ENCODE data around the gene GPHB5.

GPHB5 gene

DNA sequence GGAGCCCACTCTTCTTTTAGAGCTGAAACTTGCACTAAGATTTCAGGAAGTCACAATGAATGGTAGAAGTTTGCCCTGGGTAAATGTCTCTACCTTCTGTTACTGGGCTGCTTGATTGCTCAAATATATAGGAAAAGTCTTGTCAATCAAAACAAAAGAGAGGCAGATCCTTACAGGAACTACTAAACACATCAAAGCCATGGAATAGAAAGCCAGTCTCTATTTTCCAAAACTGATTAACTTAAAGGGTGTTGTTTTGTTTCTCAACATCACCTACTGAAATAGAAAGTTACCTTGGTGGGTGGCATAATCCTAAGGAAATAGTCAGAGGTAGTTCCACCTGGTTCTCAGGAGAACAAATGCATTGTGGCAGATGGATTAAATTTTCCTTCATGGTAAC is at the start of gene GPHB5:
TSS of gene GPHB5 (minus strand) at position 101 of the 400 bp plus-strand sequence. CDS start 1,086 bp downstream, outside the sequence.
- DNase-seq (ENCODE audit: low read depth) = no peak
- no peak within 1 kb of the TSS for H3K4me3 ChIP-seq (ENCODE audit: low read depth, low read length)
- TF ChIP-seq, protein P1, sequence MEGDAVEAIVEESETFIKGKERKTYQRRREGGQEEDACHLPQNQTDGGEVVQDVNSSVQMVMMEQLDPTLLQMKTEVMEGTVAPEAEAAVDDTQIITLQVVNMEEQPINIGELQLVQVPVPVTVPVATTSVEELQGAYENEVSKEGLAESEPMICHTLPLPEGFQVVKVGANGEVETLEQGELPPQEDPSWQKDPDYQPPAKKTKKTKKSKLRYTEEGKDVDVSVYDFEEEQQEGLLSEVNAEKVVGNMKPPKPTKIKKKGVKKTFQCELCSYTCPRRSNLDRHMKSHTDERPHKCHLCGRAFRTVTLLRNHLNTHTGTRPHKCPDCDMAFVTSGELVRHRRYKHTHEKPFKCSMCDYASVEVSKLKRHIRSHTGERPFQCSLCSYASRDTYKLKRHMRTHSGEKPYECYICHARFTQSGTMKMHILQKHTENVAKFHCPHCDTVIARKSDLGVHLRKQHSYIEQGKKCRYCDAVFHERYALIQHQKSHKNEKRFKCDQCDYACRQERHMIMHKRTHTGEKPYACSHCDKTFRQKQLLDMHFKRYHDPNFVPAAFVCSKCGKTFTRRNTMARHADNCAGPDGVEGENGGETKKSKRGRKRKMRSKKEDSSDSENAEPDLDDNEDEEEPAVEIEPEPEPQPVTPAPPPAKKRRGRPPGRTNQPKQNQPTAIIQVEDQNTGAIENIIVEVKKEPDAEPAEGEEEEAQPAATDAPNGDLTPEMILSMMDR (IDR thresholded peaks at IDR 0.05; ENCODE audit: low read depth, low read length, missing control alignments) = no peak

DNA sequence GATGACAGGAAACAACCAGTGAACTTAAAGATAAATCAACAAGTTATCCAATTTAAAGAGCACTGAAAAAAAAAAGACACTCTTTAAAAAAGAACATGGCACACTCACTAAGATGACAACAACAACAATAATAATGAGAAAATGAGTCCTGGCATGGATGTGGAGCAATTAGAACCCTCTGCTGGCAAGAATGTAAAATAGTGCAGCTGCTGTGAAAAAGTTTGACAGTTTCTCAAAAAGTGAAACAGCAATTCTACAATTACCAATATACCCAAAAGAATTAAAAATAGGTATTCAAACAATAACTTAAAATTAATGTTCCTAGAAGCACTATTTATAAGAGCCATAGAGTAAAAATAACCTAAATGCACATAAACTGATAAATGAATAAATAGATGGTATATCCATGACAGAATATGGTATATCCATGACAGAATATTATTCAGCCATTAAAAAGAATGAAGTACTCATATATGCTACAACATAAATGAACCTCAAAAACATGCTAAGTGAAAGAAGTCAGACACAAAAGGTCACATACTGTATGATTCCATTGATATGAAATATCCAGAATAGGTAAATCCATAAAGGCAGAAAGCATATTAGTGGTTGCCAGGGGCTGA is 49.1 kb upstream of the GPHB5 start:
- no peak overlapping the region for H3K4me3 ChIP-seq (ENCODE audit: low read depth, low read length)
- TF ChIP-seq, protein P1 (IDR thresholded peaks at IDR 0.05; ENCODE audit: low read depth, low read length, missing control alignments) = no peak
- DNase-seq (ENCODE audit: low read depth) = no peak

- no peak overlapping the region for H3K4me3 ChIP-seq (ENCODE audit: low read depth, low read length)
- no peak for DNase-seq (ENCODE audit: low read depth)
- TF ChIP-seq, protein P1 (IDR thresholded peaks at IDR 0.05; ENCODE audit: low read depth, low read length, missing control alignments) = no peak
Observed at GRCh38 chr14:63362389-63362819, 43.7 kb upstream of the GPHB5 start.

- no peak for DNase-seq (ENCODE audit: low read depth)
- TF ChIP-seq, protein P1 (IDR thresholded peaks at IDR 0.05; ENCODE audit: low read depth, low read length, missing control alignments) = peak; percentile 15
- H3K4me3 ChIP-seq (ENCODE audit: low read depth, low read length) = no peak overlapping the region
Observed at GRCh38 chr14:63361790-63362189, 43.1 kb upstream of the GPHB5 start.

GRCh38 chr14:63357841-63358240 is 39.1 kb upstream of the GPHB5 start:
- TF ChIP-seq, protein P1 (IDR thresholded peaks at IDR 0.05; ENCODE audit: low read depth, low read length, missing control alignments) = no peak
- H3K4me3 ChIP-seq (ENCODE audit: low read depth, low read length) = no peak overlapping the region

DNA sequence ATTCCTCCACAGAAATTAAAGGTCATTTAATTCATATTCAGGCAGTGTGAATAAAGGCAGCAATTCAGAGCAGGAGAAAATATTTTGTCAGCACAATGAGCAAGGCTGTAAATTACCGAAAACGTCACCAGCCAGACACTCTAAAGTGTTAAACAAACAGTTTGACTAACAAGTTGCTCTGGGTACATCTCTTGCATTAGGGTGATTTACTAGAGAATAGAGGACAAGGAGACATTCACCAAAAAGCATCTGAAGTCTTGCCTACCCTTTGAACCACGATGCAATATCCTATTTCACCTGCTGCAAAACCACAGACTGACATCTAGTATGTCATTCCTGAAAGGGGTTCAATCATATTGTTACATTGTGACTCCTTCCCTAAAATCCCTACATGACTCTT is 27.1 kb upstream of the GPHB5 start:
- DNase-seq (ENCODE audit: low read depth) = no peak
- H3K4me3 ChIP-seq (ENCODE audit: low read depth, low read length) = no peak overlapping the region
- TF ChIP-seq, protein P1 (IDR thresholded peaks at IDR 0.05; ENCODE audit: low read depth, low read length, missing control alignments) = no peak

More at GRCh38 chr14:63357841-63358240, 39.1 kb upstream of the GPHB5 start:
- DNase-seq (ENCODE audit: low read depth) = no peak

- TF ChIP-seq, protein P1 (IDR thresholded peaks at IDR 0.05; ENCODE audit: low read depth, low read length, missing control alignments) = no peak
- no peak for DNase-seq (ENCODE audit: low read depth)
- no peak overlapping the region for H3K4me3 ChIP-seq (ENCODE audit: low read depth, low read length)
Observed at GRCh38 chr14:63344336-63344735, 25.6 kb upstream of the GPHB5 start.
